H1 (cell line): ENCODE measurements around the gene ARL10. TPM values are rescaled to one million over a fixed set of nuclear protein-coding genes. Genes with fewer than 3 reads are reported as not detected.

Source experiments
- BCL11A ChIP-seq, 2 experiments: IDR thresholded peaks; one replicate each; pipeline ENCODE4 v1.6.1; 2011; ENCODE audit warnings: low read depth in 2 of 2, low read length in 2 of 2, mild to moderate bottlenecking in 2 of 2
- CBX8 ChIP-seq: fragments of 300-800, 300-1000 bp; sonication (generic); IDR thresholded peaks from 2 replicates; pipeline ENCODE4 v1.7.1; 2016; ENCODE audit warnings: low read depth, low read length, borderline replicate concordance
- polyA plus RNA-seq, 7 experiments: library from polyadenylated mRNA; depleted of rRNA in 3 of 7; stranded (reverse) in 5 of 7; unstranded in 2 of 7; fragments of >200 nt in 5 of 7; fragments of 200-250 nt in 2 of 7; gene quantifications; 1 replicate in 5 of 7; 2 replicates in 1 of 7; 4 replicates in 1 of 7; pipeline versions ENCODE4 v1.2.1 to v1.2.3, GENCODE V29; 2011 to 2013; ENCODE audit warnings: missing spikeins in 2 of 7, mixed read lengths in 2 of 7
- total RNA-seq: library from RNA; stranded (reverse); fragmentation: NEBNext Ultra II Directional; extraction: Animal tissue kit (Norgen Biotek cat#: 25700); gene quantifications from 2 replicates; pipeline ENCODE4 v1.2.1, GENCODE V29; 2021
- TF ChIP-seq, protein P1 (sequence below): fragments of 300-600 bp; sonication (generic); IDR thresholded peaks from 2 replicates; pipeline ENCODE4 v1.7.1; 2012; ENCODE audit warnings: low read length, moderate library complexity, mild to moderate bottlenecking, inconsistent platforms; ENCODE audit not compliant: insufficient replicate concordance

ARL10 gene
- total and polyA plus RNA-seq, 2 of the 8 experiments (the other 6 are each of a cell fraction or from before 2014, with no cell fraction given) = 3.1 to 7.4 TPM

- TF ChIP-seq, protein P1, sequence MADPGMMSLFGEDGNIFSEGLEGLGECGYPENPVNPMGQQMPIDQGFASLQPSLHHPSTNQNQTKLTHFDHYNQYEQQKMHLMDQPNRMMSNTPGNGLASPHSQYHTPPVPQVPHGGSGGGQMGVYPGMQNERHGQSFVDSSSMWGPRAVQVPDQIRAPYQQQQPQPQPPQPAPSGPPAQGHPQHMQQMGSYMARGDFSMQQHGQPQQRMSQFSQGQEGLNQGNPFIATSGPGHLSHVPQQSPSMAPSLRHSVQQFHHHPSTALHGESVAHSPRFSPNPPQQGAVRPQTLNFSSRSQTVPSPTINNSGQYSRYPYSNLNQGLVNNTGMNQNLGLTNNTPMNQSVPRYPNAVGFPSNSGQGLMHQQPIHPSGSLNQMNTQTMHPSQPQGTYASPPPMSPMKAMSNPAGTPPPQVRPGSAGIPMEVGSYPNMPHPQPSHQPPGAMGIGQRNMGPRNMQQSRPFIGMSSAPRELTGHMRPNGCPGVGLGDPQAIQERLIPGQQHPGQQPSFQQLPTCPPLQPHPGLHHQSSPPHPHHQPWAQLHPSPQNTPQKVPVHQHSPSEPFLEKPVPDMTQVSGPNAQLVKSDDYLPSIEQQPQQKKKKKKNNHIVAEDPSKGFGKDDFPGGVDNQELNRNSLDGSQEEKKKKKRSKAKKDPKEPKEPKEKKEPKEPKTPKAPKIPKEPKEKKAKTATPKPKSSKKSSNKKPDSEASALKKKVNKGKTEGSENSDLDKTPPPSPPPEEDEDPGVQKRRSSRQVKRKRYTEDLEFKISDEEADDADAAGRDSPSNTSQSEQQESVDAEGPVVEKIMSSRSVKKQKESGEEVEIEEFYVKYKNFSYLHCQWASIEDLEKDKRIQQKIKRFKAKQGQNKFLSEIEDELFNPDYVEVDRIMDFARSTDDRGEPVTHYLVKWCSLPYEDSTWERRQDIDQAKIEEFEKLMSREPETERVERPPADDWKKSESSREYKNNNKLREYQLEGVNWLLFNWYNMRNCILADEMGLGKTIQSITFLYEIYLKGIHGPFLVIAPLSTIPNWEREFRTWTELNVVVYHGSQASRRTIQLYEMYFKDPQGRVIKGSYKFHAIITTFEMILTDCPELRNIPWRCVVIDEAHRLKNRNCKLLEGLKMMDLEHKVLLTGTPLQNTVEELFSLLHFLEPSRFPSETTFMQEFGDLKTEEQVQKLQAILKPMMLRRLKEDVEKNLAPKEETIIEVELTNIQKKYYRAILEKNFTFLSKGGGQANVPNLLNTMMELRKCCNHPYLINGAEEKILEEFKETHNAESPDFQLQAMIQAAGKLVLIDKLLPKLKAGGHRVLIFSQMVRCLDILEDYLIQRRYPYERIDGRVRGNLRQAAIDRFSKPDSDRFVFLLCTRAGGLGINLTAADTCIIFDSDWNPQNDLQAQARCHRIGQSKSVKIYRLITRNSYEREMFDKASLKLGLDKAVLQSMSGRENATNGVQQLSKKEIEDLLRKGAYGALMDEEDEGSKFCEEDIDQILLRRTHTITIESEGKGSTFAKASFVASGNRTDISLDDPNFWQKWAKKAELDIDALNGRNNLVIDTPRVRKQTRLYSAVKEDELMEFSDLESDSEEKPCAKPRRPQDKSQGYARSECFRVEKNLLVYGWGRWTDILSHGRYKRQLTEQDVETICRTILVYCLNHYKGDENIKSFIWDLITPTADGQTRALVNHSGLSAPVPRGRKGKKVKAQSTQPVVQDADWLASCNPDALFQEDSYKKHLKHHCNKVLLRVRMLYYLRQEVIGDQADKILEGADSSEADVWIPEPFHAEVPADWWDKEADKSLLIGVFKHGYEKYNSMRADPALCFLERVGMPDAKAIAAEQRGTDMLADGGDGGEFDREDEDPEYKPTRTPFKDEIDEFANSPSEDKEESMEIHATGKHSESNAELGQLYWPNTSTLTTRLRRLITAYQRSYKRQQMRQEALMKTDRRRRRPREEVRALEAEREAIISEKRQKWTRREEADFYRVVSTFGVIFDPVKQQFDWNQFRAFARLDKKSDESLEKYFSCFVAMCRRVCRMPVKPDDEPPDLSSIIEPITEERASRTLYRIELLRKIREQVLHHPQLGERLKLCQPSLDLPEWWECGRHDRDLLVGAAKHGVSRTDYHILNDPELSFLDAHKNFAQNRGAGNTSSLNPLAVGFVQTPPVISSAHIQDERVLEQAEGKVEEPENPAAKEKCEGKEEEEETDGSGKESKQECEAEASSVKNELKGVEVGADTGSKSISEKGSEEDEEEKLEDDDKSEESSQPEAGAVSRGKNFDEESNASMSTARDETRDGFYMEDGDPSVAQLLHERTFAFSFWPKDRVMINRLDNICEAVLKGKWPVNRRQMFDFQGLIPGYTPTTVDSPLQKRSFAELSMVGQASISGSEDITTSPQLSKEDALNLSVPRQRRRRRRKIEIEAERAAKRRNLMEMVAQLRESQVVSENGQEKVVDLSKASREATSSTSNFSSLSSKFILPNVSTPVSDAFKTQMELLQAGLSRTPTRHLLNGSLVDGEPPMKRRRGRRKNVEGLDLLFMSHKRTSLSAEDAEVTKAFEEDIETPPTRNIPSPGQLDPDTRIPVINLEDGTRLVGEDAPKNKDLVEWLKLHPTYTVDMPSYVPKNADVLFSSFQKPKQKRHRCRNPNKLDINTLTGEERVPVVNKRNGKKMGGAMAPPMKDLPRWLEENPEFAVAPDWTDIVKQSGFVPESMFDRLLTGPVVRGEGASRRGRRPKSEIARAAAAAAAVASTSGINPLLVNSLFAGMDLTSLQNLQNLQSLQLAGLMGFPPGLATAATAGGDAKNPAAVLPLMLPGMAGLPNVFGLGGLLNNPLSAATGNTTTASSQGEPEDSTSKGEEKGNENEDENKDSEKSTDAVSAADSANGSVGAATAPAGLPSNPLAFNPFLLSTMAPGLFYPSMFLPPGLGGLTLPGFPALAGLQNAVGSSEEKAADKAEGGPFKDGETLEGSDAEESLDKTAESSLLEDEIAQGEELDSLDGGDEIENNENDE = no peak
- TF ChIP-seq CBX8 = no peak
- no peak for TF ChIP-seq BCL11A (IDR thresholded peaks at IDR 0.05; ENCODE audit: low read depth in 2 of 2, low read length in 2 of 2)
- TF ChIP-seq, all 59 proteins: peak for 12
Measured at GRCh38 chr5:176365351-176366231, at the start of gene ARL10 (continued).
